CMK (cell line): Measurements from ENCODE around the gene CABLES2.

Source experiments
- DNase-seq: peaks from one replicate; pipeline ENCODE4 v3.0.0-alpha.2; 2010; ENCODE audit warnings: low read depth

The CABLES2 gene

DNA sequence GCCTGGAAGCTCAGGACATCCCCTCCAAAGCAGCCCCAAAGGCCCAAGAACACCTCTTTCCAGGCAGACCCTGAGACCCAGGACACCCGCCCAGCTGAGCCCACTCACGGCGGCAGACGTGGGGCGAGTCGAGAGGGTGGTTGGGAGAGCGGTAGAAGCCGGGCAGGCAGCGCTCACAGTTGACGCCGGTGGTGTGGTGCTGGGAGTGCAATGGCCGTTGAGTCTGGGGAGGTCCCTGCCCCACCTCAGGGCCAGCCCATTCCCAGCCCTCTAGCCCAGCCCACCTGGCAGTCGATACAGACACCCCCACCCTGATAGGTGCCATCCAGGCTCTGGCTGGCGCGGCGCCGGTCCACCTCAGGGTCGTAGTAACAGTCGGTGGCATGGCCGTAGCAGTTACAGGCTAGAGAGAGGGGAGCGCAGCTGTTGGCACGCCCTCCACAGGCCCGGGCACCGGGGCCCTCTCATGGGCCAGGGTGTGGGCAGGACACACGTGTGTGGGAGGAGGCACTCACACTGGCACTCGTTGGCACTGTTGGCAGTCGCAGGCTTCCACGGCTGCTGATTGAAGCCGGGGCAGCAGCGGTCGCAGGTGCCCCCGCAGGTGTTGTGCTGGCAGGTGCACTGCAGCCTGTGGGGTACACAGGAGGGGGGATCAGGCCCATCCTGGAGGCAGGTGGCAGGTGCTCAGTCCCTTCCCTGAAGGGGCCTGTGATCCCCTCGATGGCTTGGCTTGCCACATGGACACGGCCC, 60.5 kb downstream of the CABLES2 start:
- DNase-seq: no peak

- no peak for DNase-seq
These were observed 61.3 kb downstream of the CABLES2 start for GRCh38 chr20:62345681-62346370.

- no peak for DNase-seq
These were observed 62.3 kb downstream of the CABLES2 start for GRCh38 chr20:62344782-62345181.

- no peak for DNase-seq
These were observed 63.0 kb downstream of the CABLES2 start for GRCh38 chr20:62344092-62344491.

GRCh38 chr20:62342910-62343309, 64.2 kb downstream of the CABLES2 start:
- no peak for DNase-seq

DNA sequence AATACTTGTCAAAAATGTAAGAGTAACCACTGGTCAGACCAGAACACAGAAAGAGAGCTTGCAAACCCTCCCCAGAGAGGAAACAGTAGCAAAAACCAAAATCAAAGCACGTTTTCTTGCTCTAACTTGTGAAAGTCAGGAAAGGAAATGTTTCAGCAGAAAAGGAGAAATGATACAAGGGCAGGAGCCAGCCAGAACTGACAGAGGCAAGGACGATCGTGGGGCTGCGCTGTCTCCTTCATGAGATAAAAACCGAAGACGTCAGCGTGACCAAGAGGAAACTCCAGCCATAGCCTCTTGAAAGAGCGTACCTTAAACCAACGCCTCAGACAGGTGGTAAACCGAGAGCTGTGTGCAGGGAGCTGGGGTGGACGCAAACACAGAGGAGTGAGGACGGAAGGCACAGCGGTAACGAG, 67.4 kb downstream of the CABLES2 start:
- no peak for DNase-seq
